Measurements from ENCODE around the gene HRH1. TPM values are rescaled to one million over a fixed set of nuclear protein-coding genes. Genes with fewer than 3 reads are reported as not detected.
"Not testable (repeated sequence)": the region's sequence is repeated elsewhere in the genome, so short reads cannot be mapped to it uniquely, and the experiment has no call there.

Gene HRH1
- total and polyA plus RNA-seq, 4 donors = 10.4 to 21.3 (median 15.1) TPM

DNA sequence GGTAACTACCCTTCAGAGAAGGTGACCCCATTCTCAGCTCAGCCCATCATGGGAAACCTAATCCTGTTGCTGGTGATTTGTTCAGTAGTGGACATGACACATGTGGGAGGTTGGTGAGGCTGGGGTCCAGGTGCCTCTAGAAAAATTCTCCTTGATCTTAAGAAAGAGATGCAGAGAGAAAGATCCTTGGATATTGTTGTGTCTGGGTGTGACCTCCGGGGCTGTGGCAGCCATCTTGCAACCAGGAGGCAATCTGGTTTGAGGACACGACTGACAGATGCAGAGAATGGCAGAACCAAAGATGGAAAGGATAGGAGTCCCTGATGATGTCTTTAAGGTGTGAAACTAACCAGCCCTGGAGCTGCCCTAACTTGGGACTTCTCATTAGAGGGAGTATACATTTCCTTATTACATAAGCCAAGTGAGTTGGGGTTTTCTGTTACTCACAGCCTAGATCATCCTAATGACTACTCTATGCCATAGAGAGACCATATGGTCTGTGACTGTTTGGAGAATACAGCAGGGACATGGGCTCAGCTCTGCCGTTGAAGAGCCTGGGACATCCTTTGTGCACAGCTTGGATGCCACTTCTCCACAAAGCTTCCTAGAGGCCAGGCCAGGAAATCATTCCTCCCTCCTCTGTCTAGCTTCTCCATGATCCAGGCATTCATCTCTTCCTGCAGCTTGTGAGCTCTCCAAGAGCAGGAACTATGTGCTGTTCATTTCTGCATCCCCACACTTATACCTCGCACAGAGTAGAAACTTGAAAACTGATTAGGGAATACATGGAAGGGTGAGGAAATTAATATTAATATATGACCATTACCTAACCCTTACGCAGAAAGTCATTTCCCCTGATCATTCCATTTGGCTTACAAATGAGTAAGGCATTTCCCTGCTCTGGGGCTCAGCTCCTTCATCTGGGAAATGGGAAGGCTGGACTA lies 45.9 kb downstream of the HRH1 start:
- 81% methylated on average over 2 of the region's 5 CpGs for WGBS (ENCODE audit: insufficient coverage)
- H3K36me3 ChIP-seq (ENCODE audit: control insufficient read depth, insufficient read depth, low read length) = no peaks in the 10 kb centered on the region
- H3K27ac ChIP-seq (ENCODE audit: low read depth, low read length) = no peak overlapping the region
- H3K9me3 ChIP-seq (ENCODE audit: control insufficient read depth, insufficient read depth, low read length) = no peaks in the 10 kb centered on the region
- H3K4me3 ChIP-seq (ENCODE audit: low read depth, low read length) = no peak overlapping the region
- H3K4me1 ChIP-seq (ENCODE audit: control insufficient read depth, insufficient read depth, low read length) = peaks cover 33% of the 10 kb centered on the region
- no peaks in the 10 kb centered on the region for H3K27me3 ChIP-seq (ENCODE audit: control insufficient read depth, insufficient read depth, low read length)
- no peak for DNase-seq (ENCODE audit: low read depth in 4 of 6, low spot score in 6 of 6)

GRCh38 chr3:11201251-11202019 lies 47.1 kb downstream of the HRH1 start:
- Histone ChIP-seq H3K4me1 (ENCODE audit: control insufficient read depth, insufficient read depth, low read length) (peaks cover 31% of the 10 kb centered on the region), H3K27ac (ENCODE audit: low read depth, low read length) (peak overlapping the region; percentile 25), H3K27me3 (ENCODE audit: control insufficient read depth, insufficient read depth, low read length) (no peaks in the 10 kb centered on the region), H3K36me3 (ENCODE audit: control insufficient read depth, insufficient read depth, low read length) (no peaks in the 10 kb centered on the region), H3K4me3 (ENCODE audit: low read depth, low read length) (no peak overlapping the region), H3K9me3 (ENCODE audit: control insufficient read depth, insufficient read depth, low read length) (no peaks in the 10 kb centered on the region)
- peak in 2 of 6 donors; percentile 40 to 68 for DNase-seq (ENCODE audit: low read depth in 4 of 6, low spot score in 6 of 6)
- 39% methylated on average over 5 of the region's 7 CpGs for WGBS (ENCODE audit: insufficient coverage)

DNA sequence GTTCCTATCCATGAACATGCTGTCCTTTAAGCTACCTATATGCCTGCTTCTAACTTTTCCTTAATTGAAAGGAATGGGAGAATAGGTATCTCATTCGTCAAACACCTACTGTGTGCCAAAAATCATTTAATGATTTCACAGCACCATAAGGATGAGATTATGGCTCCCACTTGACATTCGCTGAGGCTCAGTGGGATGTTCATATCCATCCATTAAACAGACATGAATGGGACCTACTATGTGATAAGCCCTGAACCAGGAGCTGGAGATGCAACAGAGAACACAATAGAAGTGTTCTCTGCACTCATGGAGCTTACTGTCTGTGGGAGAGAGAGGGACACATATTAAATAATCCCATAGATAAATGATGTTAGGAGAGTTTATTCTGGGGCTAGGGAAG lies 49.7 kb downstream of the HRH1 start:
- no peaks in the 10 kb centered on the region for H3K36me3 ChIP-seq (ENCODE audit: control insufficient read depth, insufficient read depth, low read length)
- H3K4me3 ChIP-seq (ENCODE audit: low read depth, low read length) = no peak overlapping the region
- no CpG with 5 or more reads among the region's 2 CpGs for WGBS (ENCODE audit: insufficient coverage)
- no peak for DNase-seq (ENCODE audit: low read depth in 4 of 6, low spot score in 6 of 6)
- no peaks in the 10 kb centered on the region for H3K9me3 ChIP-seq (ENCODE audit: control insufficient read depth, insufficient read depth, low read length)
- H3K27me3 ChIP-seq (ENCODE audit: control insufficient read depth, insufficient read depth, low read length) = no peaks in the 10 kb centered on the region
- H3K27ac ChIP-seq (ENCODE audit: low read depth, low read length) = no peak overlapping the region
- H3K4me1 ChIP-seq (ENCODE audit: control insufficient read depth, insufficient read depth, low read length) = peaks cover 31% of the 10 kb centered on the region

DNA sequence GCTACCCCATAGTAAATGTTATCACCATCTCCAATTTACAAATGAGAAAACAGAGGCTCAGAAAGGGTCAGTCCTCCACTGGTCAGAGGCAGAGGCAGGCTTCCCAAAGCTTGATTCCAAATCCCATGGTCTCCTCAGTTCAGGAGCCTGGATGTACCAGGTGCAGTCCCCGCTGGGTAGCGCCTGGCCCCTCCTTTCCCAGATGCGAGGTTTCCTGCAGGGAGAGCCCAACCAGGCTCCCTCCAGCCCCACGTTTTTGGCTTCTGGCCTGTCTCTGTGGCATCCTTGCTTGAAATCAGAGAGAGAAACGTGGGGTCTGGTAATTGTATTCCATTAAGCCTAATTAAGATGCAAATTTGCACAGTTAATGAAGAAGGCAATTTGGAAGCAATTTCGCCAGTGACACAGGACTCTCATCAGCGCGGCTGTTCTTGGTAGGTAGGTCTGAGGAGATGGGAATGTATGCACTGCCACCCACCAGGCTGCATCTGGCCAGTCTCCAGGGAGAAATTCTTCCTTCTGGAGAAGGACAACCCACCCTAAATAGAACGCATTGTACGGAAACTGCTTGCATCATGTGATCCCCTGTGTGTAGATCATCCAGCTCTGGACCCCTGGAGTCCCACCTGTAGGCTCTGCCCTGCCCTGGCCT lies 50.5 kb downstream of the HRH1 start:
- Histone ChIP-seq H3K36me3 (ENCODE audit: control insufficient read depth, insufficient read depth, low read length) (no peaks in the 10 kb centered on the region), H3K27me3 (ENCODE audit: control insufficient read depth, insufficient read depth, low read length) (no peaks in the 10 kb centered on the region), H3K9me3 (ENCODE audit: control insufficient read depth, insufficient read depth, low read length) (no peaks in the 10 kb centered on the region), H3K27ac (ENCODE audit: low read depth, low read length) (peak overlapping the region; percentile 11), H3K4me3 (ENCODE audit: low read depth, low read length) (no peak overlapping the region), H3K4me1 (ENCODE audit: control insufficient read depth, insufficient read depth, low read length) (peaks cover 35% of the 10 kb centered on the region)
- peak in 4 of 6 donors; percentile 47 to 97 (median 69) for DNase-seq (ENCODE audit: low read depth in 4 of 6, low spot score in 6 of 6)
- 21% methylated on average over 7 of the region's 10 CpGs for WGBS (ENCODE audit: insufficient coverage)

- H3K27ac ChIP-seq (ENCODE audit: low read depth, low read length); H3K4me3 ChIP-seq (ENCODE audit: low read depth, low read length); H3K9me3 ChIP-seq (ENCODE audit: control insufficient read depth, insufficient read depth, low read length); H3K27me3 ChIP-seq (ENCODE audit: control insufficient read depth, insufficient read depth, low read length); H3K36me3 ChIP-seq (ENCODE audit: control insufficient read depth, insufficient read depth, low read length): not testable (repeated sequence)
- peak in 1 of 6 donors; percentile 64 for DNase-seq (ENCODE audit: low read depth in 4 of 6, low spot score in 6 of 6)
- WGBS (ENCODE audit: insufficient coverage) = 93% methylated on average over 13 of the region's 14 CpGs
- peaks cover 40% of the 10 kb centered on the region for H3K4me1 ChIP-seq (ENCODE audit: control insufficient read depth, insufficient read depth, low read length)
Observed at GRCh38 chr3:11205881-11206280, 51.6 kb downstream of the HRH1 start.

DNA sequence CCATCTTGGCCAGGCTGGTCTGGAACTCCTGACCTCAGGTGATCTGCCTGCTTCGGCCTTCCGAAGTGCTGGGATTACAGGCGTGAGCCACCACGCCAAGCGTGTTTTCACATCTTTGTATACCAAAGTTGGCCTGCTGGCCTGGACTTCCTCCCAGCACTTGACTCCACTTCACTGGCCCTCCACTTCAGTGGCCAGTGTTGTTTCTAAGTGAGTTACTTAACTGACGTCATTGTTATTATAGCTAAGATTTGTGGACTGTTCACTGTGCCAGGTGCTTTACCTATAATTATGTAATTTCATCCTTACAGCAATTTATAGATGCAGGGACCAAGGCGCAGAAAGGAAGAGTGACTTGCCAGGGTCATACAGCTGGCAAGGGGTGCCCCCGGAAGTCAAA lies 52.0 kb downstream of the HRH1 start:
- H3K27ac ChIP-seq (ENCODE audit: low read depth, low read length) = no peak overlapping the region
- WGBS (ENCODE audit: insufficient coverage) = 95% methylated on average over 7 of the region's 8 CpGs
- DNase-seq (ENCODE audit: low read depth in 4 of 6, low spot score in 6 of 6) = no peak
- no peaks in the 10 kb centered on the region for H3K9me3 ChIP-seq (ENCODE audit: control insufficient read depth, insufficient read depth, low read length)
- peaks cover 38% of the 10 kb centered on the region for H3K4me1 ChIP-seq (ENCODE audit: control insufficient read depth, insufficient read depth, low read length)
- no peaks in the 10 kb centered on the region for H3K27me3 ChIP-seq (ENCODE audit: control insufficient read depth, insufficient read depth, low read length)
- no peak overlapping the region for H3K4me3 ChIP-seq (ENCODE audit: low read depth, low read length)
- H3K36me3 ChIP-seq (ENCODE audit: control insufficient read depth, insufficient read depth, low read length) = no peaks in the 10 kb centered on the region

GRCh38 chr3:11206953-11207352 lies 52.7 kb downstream of the HRH1 start:
- Histone ChIP-seq H3K36me3 (ENCODE audit: control insufficient read depth, insufficient read depth, low read length) (no peaks in the 10 kb centered on the region), H3K27me3 (ENCODE audit: control insufficient read depth, insufficient read depth, low read length) (no peaks in the 10 kb centered on the region), H3K27ac (ENCODE audit: low read depth, low read length) (no peak overlapping the region), H3K9me3 (ENCODE audit: control insufficient read depth, insufficient read depth, low read length) (no peaks in the 10 kb centered on the region), H3K4me1 (ENCODE audit: control insufficient read depth, insufficient read depth, low read length) (peaks cover 38% of the 10 kb centered on the region), H3K4me3 (ENCODE audit: low read depth, low read length) (no peak overlapping the region)
- no peak for DNase-seq (ENCODE audit: low read depth in 4 of 6, low spot score in 6 of 6)
- WGBS (ENCODE audit: insufficient coverage) = 93% methylated on average over 7 of the region's 8 CpGs

- Histone ChIP-seq H3K9me3 (ENCODE audit: control insufficient read depth, insufficient read depth, low read length) (no peaks in the 10 kb centered on the region), H3K27ac (ENCODE audit: low read depth, low read length) (no peak overlapping the region), H3K4me1 (ENCODE audit: control insufficient read depth, insufficient read depth, low read length) (peaks cover 26% of the 10 kb centered on the region), H3K27me3 (ENCODE audit: control insufficient read depth, insufficient read depth, low read length) (no peaks in the 10 kb centered on the region), H3K4me3 (ENCODE audit: low read depth, low read length) (no peak overlapping the region), H3K36me3 (ENCODE audit: control insufficient read depth, insufficient read depth, low read length) (no peaks in the 10 kb centered on the region)
- WGBS (ENCODE audit: insufficient coverage) = 60% methylated on average over 4 of the region's 9 CpGs
- DNase-seq (ENCODE audit: low read depth in 4 of 6, low spot score in 6 of 6) = peak in 2 of 6 donors; percentile 19 to 63
Observed at GRCh38 chr3:11211531-11212298, 57.4 kb downstream of the HRH1 start.

GRCh38 chr3:11212299-11212608 lies 58.0 kb downstream of the HRH1 start:
- Histone ChIP-seq H3K36me3 (ENCODE audit: control insufficient read depth, insufficient read depth, low read length) (no peaks in the 10 kb centered on the region), H3K4me3 (ENCODE audit: low read depth, low read length) (no peak overlapping the region), H3K4me1 (ENCODE audit: control insufficient read depth, insufficient read depth, low read length) (peaks cover 26% of the 10 kb centered on the region), H3K27ac (ENCODE audit: low read depth, low read length) (no peak overlapping the region), H3K27me3 (ENCODE audit: control insufficient read depth, insufficient read depth, low read length) (no peaks in the 10 kb centered on the region), H3K9me3 (ENCODE audit: control insufficient read depth, insufficient read depth, low read length) (no peaks in the 10 kb centered on the region)
- DNase-seq (ENCODE audit: low read depth in 4 of 6, low spot score in 6 of 6) = no peak
- WGBS (ENCODE audit: insufficient coverage) = 54% methylated on average over 3 of the region's 3 CpGs
